HL-60 (cell line): Measurements from ENCODE around the gene ALG12.

Experiments used
- CTCF ChIP-seq: IDR thresholded peaks from one replicate; pipeline ENCODE4 v1.5.1; 2011; ENCODE audit warnings: low read length, control low read depth, inconsistent platforms; ENCODE audit not compliant: insufficient read depth
- POLR2AphosphoS5 ChIP-seq: IDR thresholded peaks from 2 replicates; pipeline ENCODE4 v1.6.1; 2012; ENCODE audit warnings: low read depth
- REST ChIP-seq: IDR thresholded peaks from 2 replicates; pipeline ENCODE4 v1.6.1; 2012; ENCODE audit warnings: low read depth; ENCODE audit not compliant: insufficient replicate concordance

GRCh38 chr22:49885881-49886280 lies 32.4 kb downstream of the ALG12 start:
- TF ChIP-seq CTCF (no peak), REST (no peak), POLR2AphosphoS5 (no peak)
